Inflammatory macrophage treated with lipopolysaccharide for 4 hours (primary cell): Measurements from ENCODE around the gene ELF2.
"Not testable (repeated sequence)": the region's sequence is repeated elsewhere in the genome, so short reads cannot be mapped to it uniquely, and the experiment has no call there.

Experiments used
- DNase-seq: peaks from one replicate; pipeline ENCODE4 v3.0.0-alpha.2; 2020

Gene ELF2

DNA sequence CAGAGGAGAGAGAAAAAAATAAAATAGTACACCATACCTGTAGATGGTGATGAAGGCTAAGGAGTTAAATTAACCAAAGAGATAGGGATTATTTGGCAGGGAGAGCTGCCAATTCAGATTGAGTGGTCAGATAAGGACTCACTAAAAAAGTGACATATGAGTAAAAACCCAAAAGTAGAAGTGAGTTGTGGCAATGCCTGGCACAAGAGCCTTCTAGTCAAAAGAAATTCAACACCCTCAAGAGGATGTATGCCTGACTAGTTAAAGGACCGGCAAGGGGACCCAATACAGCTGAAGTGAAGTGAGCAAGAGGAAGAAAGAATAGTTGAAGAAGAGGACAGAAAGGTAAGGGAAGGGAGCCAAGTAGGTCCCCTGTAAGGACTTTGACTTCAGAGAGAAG lies 34.9 kb downstream of the ELF2 start:
- no peak for DNase-seq

- peak; percentile 53 for DNase-seq
Observed at GRCh38 chr4:139137763-139138162, 39.3 kb downstream of the ELF2 start.

DNA sequence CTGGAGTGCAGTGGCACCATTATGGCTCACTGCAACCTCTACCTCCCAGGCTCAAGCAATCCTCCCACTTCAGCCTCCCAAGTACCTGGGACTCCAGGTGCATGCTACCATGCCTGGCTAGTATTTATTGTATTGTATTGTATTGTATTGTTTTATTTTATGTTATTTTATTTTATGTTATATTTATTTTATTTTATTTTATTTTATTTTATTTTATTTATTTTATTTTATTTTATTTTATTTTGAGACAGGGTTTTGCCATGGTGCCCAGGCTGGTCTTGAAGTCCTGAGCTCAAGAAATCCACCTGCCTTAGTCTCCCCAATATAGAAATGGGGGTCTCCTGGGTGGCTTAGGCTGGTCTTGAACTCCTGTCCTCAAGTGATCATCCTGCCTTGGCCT lies 42.6 kb downstream of the ELF2 start:
- DNase-seq: no peak

GRCh38 chr4:139131209-139131870 lies 45.7 kb downstream of the ELF2 start:
- no peak for DNase-seq

- no peak for DNase-seq
Observed at GRCh38 chr4:139129206-139129605, 47.8 kb downstream of the ELF2 start.

- no peak for DNase-seq
Observed at GRCh38 chr4:139126898-139127297, 50.1 kb downstream of the ELF2 start.

DNA sequence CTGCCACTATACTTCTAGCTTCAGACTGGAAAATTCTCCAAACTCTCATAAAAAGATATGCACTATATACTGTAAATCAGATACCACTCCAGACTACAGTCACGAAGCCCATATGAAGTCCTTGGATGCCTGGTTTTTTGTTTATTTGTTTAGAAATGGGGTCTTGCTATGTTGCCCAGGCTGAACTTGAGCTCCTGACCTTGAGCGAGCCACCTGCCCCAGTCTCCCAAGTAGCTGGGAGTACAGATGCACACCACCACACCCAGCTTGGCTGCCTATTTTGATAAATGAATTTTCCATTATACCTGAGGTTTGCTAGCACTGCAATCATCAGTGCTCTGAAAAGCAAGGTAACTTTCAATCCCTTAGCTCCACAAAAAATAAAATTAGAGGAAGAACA lies 53.1 kb downstream of the ELF2 start:
- no peak for DNase-seq

- DNase-seq: no peak
Observed at GRCh38 chr4:139118365-139118764, 58.7 kb downstream of the ELF2 start.

DNA sequence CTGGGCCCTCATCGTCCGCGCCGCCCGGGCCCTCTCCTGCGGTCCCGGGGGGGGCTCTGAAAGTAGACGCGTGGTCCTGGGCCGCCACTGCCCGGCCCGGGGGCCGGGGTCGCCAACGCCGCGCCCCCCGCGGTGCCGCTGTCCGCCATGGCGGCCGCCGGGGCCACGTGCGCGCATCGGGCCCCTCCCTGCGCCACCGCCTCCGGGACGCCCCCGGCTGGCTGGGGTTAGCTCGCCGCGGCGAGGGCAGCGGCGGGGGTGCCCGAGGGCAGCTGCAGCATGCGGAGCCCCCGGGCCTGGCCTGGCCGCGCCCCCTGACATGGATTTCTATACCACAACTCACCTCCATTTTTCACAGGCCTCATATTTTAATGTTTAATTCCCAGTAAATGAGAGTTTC lies 61.8 kb downstream of the ELF2 start:
- no peak for DNase-seq

DNA sequence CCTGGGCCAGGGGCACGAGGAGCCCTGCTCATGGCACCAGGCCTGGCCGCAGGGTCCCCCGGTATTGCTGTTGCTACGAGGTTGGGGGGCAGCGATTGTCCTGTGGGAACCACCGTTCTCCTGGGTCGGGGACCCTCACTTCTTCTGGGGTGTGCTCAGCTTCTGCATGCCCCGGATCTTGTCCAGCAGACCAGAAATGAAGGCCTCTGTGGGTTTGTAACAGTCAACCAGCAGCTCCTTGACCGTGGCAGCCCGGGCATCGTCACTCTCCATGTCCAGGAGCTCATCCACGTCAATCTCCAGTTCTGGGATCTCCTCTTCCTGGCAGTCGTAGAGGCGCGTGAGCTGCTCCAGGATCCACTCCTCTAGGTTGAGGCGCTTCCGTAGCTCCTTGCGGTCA lies 62.2 kb downstream of the ELF2 start:
- not testable (repeated sequence) for DNase-seq

GRCh38 chr4:139112650-139113049 lies 64.4 kb downstream of the ELF2 start:
- no peak for DNase-seq

- no peak for DNase-seq
Observed at GRCh38 chr4:139108567-139109128, 68.4 kb downstream of the ELF2 start.

GRCh38 chr4:139099366-139099982 lies 77.5 kb downstream of the ELF2 start:
- peak; percentile 74 for DNase-seq

GRCh38 chr4:139092271-139092670 lies 84.7 kb downstream of the ELF2 start:
- no peak for DNase-seq

DNA sequence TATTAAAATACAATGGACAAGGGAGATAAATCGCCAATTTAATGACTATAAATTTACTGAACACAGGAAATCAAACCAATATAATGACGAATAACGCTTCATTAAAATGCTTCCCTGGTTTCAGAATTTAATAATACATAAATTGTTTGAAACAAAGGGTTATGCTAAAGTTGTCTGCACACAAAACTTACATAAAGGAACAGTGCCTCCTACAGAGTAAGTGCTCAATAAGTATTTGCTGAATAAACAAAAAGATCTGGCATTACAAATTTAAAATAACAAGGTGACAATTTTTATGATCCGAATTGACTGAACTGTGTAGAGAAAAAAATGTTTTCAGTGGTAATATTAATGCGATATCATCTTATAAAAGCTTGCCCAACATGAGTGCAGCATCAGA lies 91.9 kb downstream of the ELF2 start:
- DNase-seq: no peak

DNA sequence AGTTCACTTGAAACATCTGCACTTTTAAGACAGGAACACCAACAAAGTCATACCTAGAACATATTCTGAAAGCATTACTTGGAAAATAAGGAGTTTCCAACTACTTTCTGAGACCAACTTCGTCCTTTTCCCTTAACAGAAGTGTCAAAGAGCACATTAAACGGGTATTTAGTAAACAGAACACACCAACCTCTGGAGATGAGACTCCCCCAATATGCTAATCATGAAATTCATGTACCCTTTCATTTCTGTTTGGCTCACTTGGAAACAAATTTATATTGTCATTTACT lies 92.3 kb downstream of the ELF2 start:
- no peak for DNase-seq

DNA sequence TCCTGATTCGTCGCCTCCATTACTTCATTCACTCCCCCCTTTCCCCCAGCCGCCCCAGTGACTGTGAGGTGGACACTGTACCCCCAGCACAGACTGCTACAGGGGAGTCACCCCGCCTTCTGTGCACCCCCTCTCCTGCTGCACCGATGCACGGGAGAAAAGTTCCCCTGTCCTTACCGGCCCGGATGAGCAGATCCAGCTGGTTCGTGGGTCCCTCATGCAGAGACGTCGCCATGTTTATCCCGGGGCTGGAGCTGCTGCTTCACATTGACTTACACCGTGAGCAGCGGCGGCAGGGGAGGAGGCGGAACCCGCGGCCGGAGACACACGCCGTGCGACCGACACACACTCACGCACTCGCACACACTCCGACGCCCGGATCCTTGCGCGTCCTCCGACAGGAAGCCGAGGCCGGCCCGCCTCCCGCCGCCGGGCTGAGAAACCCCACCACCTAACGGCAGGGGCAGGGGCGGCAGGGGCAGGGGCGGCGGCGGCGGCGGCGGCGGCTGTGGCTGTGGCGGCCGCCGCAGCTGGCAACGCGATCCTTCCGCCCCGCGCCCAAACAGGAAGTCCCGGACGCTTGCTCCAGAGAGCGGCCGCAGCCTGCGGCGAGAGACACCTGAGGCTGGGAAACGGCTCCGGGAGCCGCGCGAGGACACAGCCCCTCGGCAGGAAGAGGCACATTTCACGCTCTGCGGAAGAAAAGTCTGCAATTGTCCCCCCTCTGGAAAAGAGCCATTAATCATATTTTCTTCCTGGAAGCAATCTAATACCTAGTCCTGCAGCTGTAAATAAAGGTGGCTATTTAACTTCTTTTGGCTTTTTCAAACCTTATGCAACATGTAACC lies 92.8 kb downstream of the ELF2 start:
- peak; percentile 77 for DNase-seq

GRCh38 chr4:139083607-139083955 lies 93.4 kb downstream of the ELF2 start:
- peak; percentile 71 for DNase-seq

DNA sequence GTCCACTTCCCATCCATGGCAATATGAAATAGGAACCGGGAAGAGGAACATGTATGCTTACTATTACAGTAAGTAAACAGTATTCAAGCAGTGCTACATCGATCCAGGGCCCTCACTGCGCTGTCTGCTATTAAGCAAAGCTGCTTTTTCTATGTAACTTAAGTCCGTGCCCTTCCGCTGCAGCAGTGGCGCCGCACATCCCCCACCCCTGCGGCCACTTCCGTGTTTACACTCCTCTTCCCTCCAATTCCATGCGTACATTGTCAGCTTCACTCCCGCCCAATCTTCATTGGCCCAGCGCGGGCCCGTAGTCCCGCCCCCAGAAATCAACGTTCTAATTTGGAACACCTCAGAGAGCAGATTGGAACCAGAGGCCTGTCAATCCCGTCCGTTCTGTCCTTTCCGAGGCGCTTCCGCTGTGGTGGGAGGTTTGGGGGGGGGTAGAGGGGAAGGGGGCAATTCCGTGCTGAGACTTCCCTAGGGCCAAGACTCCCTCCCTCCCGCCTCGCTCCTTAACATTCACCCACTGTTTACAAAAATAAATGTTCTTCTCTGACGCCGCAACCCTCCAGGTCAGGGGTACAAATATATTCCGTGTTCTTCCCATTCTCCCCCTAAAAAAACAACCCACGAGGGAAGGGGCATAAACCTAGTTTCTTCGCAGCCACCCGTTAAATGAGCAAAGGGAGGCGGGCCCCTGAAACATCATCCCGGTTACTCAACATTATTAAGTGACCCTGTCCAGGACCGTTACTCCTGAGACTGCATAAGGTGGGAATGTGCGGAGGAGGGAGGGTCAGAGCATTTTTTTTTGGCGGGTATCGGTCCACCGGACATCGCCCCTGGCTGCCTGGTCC lies 94.0 kb downstream of the ELF2 start:
- peak; percentile 97 for DNase-seq

- no peak for DNase-seq
Observed at GRCh38 chr4:139078926-139079325, 98.1 kb downstream of the ELF2 start.

- DNase-seq: no peak
Observed at GRCh38 chr4:139077567-139078355, 99.3 kb downstream of the ELF2 start.
